ENCODE measurements around the gene MYO18A.

DNA sequence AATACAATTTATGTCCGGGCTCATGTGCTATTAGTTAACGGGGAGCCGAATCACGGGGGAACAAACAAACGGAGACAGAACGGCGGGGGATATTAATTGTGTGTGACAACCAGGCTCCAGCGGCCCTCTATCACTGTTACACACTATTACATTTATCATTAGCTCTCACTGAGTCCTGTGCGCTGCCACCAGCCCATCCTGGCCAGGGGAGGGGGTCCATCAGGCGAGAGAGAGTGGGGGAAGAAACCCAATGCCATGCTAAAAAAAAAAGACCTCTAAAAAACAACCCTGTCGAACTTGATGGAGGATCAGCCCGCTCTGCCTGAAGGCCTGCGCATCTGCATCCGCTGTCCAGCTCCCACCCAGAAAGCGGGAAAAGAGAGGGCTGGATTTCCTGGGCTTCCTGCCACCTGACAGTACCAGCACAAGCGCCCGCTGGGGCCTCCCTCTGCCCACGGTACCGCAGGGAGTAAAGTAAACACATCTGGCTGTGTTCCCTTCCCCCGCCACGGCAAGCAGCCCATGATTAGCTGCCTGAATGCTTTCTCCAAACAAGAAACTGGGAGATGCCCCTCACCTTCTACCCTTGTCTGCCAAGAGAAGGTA is 95.6 kb downstream of the MYO18A start:
- TF ChIP-seq, protein P1, sequence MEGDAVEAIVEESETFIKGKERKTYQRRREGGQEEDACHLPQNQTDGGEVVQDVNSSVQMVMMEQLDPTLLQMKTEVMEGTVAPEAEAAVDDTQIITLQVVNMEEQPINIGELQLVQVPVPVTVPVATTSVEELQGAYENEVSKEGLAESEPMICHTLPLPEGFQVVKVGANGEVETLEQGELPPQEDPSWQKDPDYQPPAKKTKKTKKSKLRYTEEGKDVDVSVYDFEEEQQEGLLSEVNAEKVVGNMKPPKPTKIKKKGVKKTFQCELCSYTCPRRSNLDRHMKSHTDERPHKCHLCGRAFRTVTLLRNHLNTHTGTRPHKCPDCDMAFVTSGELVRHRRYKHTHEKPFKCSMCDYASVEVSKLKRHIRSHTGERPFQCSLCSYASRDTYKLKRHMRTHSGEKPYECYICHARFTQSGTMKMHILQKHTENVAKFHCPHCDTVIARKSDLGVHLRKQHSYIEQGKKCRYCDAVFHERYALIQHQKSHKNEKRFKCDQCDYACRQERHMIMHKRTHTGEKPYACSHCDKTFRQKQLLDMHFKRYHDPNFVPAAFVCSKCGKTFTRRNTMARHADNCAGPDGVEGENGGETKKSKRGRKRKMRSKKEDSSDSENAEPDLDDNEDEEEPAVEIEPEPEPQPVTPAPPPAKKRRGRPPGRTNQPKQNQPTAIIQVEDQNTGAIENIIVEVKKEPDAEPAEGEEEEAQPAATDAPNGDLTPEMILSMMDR (IDR thresholded peaks at IDR 0.05), result no peak
- TF ChIP-seq POLR2A (IDR thresholded peaks at IDR 0.05), result no peak
